Mesenchymal stem cell (in vitro differentiated cells and primary cell): ENCODE results near the gene STXBP2.
A peak's percentile ranks its signal among the peaks of the same experiment; 100 is the strongest.

Experiments used
- DNase-seq: peaks from one replicate; pipeline ENCODE4 v3.0.0-alpha.2; 2013
- H2AFZ ChIP-seq: one replicate; pipeline ENCODE4 v1.6.1; 2013; ENCODE audit warnings: low read depth, mild to moderate bottlenecking, control low read depth, inconsistent platforms, low read length, moderate library complexity
- H2AK5ac ChIP-seq: 2 replicates; pipeline ENCODE4 v1.6.1; 2013; ENCODE audit warnings: low read length, moderate library complexity, mild to moderate bottlenecking, inconsistent platforms; ENCODE audit not compliant: severe bottlenecking
- H2BK120ac ChIP-seq: one replicate; pipeline ENCODE4 v1.6.1; 2013; ENCODE audit warnings: low read depth, mild to moderate bottlenecking, inconsistent platforms, low read length, moderate library complexity
- H2BK12ac ChIP-seq, 2 experiments: one replicate each; pipeline ENCODE4 v1.6.1; 2013; ENCODE audit warnings: inconsistent platforms in 2 of 2, low read length in 2 of 2, mild to moderate bottlenecking in 2 of 2, moderate library complexity in 2 of 2, control low read depth in 1 of 2
- H2BK15ac ChIP-seq: one replicate; pipeline ENCODE4 v1.6.1; 2013; ENCODE audit warnings: mild to moderate bottlenecking, low read depth, inconsistent platforms; ENCODE audit not compliant: poor library complexity, severe bottlenecking
- H2BK5ac ChIP-seq: 2 replicates; pipeline ENCODE4 v1.6.1; 2013; ENCODE audit warnings: low read depth, mild to moderate bottlenecking, low read length, control low read depth, inconsistent platforms; ENCODE audit not compliant: poor library complexity, severe bottlenecking
- H3K14ac ChIP-seq, 2 experiments: one replicate each; pipeline ENCODE4 v1.6.1; 2013; ENCODE audit warnings: inconsistent platforms in 2 of 2, low read length in 2 of 2, control low read depth in 1 of 2, mild to moderate bottlenecking in 1 of 2, moderate library complexity in 1 of 2
- H3K18ac ChIP-seq, 2 experiments: one replicate each; pipeline ENCODE4 v1.6.1; 2013; ENCODE audit warnings: inconsistent platforms in 2 of 2, low read length in 2 of 2, control low read depth in 1 of 2, low read depth in 1 of 2, mild to moderate bottlenecking in 1 of 2
- H3K23ac ChIP-seq, 2 experiments: one replicate each; pipeline ENCODE4 v1.6.1; 2013; ENCODE audit warnings: inconsistent platforms in 2 of 2, low read length in 2 of 2, mild to moderate bottlenecking in 2 of 2, moderate library complexity in 2 of 2, control low read depth in 1 of 2
- H3K27ac ChIP-seq: 2 replicates; pipeline ENCODE4 v1.5.1; 2013; ENCODE audit warnings: mild to moderate bottlenecking, moderate library complexity, low read length, control low read depth, inconsistent platforms; ENCODE audit not compliant: poor library complexity, severe bottlenecking
- H3K27me3 ChIP-seq, 2 experiments: 2 replicates each; pipeline versions ENCODE4 v1.6.1 to v1.7.0; 2013; ENCODE audit warnings: low read length in 2 of 2, mild to moderate bottlenecking in 2 of 2, moderate library complexity in 2 of 2, control low read depth in 1 of 2, inconsistent platforms in 1 of 2; ENCODE audit not compliant: control insufficient read depth in 1 of 2, insufficient read depth in 1 of 2
- H3K36me3 ChIP-seq, 2 experiments: 2 replicates each; pipeline versions ENCODE4 v1.6.1 to v1.7.0; 2013; ENCODE audit warnings: low read length in 2 of 2, control low read depth in 1 of 2, inconsistent platforms in 1 of 2, low read depth in 1 of 2, mild to moderate bottlenecking in 1 of 2; ENCODE audit not compliant: insufficient read depth in 2 of 2, control insufficient read depth in 1 of 2
- H3K4ac ChIP-seq, 2 experiments: one replicate each; pipeline ENCODE4 v1.6.1; 2013; ENCODE audit warnings: inconsistent platforms in 2 of 2, low read length in 2 of 2, mild to moderate bottlenecking in 2 of 2, moderate library complexity in 2 of 2, control low read depth in 1 of 2, low read depth in 1 of 2
- H3K4me1 ChIP-seq: 2 replicates; pipeline ENCODE4 v1.6.1; 2013; ENCODE audit warnings: low read depth, low read length, control low read depth; ENCODE audit not compliant: control insufficient read depth, insufficient read depth
- H3K4me2 ChIP-seq: 2 replicates; pipeline ENCODE4 v1.6.1; 2013; ENCODE audit warnings: low read length, mild to moderate bottlenecking, inconsistent platforms; ENCODE audit not compliant: poor library complexity, severe bottlenecking
- H3K4me3 ChIP-seq, 2 experiments: 2 replicates each; pipeline versions ENCODE4 v1.5.1 to v1.7.0; 2013; ENCODE audit warnings: low read length in 2 of 2, mild to moderate bottlenecking in 2 of 2, control low read depth in 1 of 2, low read depth in 1 of 2; ENCODE audit not compliant: insufficient read depth in 1 of 2
- H3K79me1 ChIP-seq: replicated peaks from 2 replicates; pipeline ENCODE4 v1.6.1; 2013; ENCODE audit warnings: mild to moderate bottlenecking, control low read depth, low read length, inconsistent platforms; ENCODE audit not compliant: poor library complexity, severe bottlenecking
- H3K9ac ChIP-seq: 2 replicates; pipeline ENCODE4 v1.7.0; 2013; ENCODE audit warnings: mild to moderate bottlenecking, low read length, moderate library complexity
- H3K9me3 ChIP-seq: 2 replicates; pipeline ENCODE4 v1.7.0; 2013; ENCODE audit warnings: mild to moderate bottlenecking, low read length; ENCODE audit not compliant: control insufficient read depth
- H4K8ac ChIP-seq: one replicate; pipeline ENCODE4 v1.6.1; 2013; ENCODE audit warnings: inconsistent platforms, mild to moderate bottlenecking, low read length, moderate library complexity
- H4K91ac ChIP-seq: one replicate; pipeline ENCODE4 v1.6.1; 2013; ENCODE audit warnings: mild to moderate bottlenecking, low read length, inconsistent platforms
- WGBS: methylation state at CpG from one replicate; pipeline ENCODE4 v1.1.7; 2013; ENCODE audit warnings: mixed read lengths; 5-methylcytosine and 5-hydroxymethylcytosine counted together

STXBP2 gene

DNA sequence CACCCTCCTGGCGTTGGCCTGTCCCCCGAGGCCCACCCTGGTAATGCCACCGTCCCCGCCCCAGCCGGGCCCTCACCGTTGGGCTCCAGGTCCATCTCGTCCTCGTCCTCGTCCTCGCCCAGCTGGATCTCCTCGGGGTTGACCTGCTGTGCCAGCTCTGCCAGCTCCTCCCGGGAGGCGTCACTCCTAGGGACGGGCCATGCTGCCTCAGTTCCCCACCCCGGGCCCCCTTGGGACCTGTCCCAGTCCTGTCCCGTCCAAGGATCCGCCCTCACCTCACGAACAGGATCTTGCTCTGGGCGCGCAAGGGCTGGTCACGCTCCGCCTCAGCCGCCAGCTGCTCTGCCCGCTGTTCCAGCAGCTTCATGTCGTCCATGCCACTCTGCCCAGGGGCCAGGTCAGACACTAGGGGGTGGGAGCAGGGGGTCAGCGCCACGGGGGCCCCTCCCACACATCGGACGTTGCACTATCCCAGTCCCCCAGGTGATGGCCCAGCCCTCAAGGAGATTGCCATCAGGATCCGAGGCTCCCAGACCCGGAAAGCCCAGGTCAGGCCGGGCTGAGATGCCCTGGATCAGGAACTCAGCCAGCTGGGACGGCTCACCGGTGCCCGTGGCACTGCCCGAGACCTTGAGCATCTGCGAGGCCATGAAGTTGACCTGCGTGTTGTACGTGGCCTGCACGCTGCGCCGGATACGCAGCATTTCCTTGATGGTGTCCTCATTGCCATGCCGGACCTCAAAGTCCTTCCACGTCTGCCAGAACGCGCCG, 17.1 kb upstream of the STXBP2 start:
- no peak overlapping the region for H3K27ac ChIP-seq
- H2AK5ac ChIP-seq = no peak overlapping the region
- H3K4ac ChIP-seq = no peak overlapping the region
- H3K14ac ChIP-seq = no peak overlapping the region
- no peak overlapping the region for H4K8ac ChIP-seq
- H3K4me2 ChIP-seq = no peak overlapping the region
- DNase-seq = no peak
- no peak overlapping the region for H2BK12ac ChIP-seq
- H2BK120ac ChIP-seq = no peak overlapping the region
- H3K79me1 ChIP-seq = peaks cover 19% of the 10 kb centered on the region
- no peak overlapping the region for H3K23ac ChIP-seq
- no peak overlapping the region for H4K91ac ChIP-seq
- no peaks in the 10 kb centered on the region for H3K9me3 ChIP-seq
- no peaks in the 10 kb centered on the region for H3K4me1 ChIP-seq
- H2BK5ac ChIP-seq = no peak overlapping the region
- no peak overlapping the region for H3K18ac ChIP-seq
- no peak overlapping the region for H3K4me3 ChIP-seq
- H2BK15ac ChIP-seq = no peak overlapping the region
- 97% methylated on average over 48 of the region's 48 CpGs for WGBS
- peaks cover 39 to 85% of the 10 kb centered on the region in 2 experiments for H3K36me3 ChIP-seq
- H3K9ac ChIP-seq = no peak overlapping the region
- no peaks in the 10 kb centered on the region for H3K27me3 ChIP-seq
- H2AFZ ChIP-seq = no peak overlapping the region

DNA sequence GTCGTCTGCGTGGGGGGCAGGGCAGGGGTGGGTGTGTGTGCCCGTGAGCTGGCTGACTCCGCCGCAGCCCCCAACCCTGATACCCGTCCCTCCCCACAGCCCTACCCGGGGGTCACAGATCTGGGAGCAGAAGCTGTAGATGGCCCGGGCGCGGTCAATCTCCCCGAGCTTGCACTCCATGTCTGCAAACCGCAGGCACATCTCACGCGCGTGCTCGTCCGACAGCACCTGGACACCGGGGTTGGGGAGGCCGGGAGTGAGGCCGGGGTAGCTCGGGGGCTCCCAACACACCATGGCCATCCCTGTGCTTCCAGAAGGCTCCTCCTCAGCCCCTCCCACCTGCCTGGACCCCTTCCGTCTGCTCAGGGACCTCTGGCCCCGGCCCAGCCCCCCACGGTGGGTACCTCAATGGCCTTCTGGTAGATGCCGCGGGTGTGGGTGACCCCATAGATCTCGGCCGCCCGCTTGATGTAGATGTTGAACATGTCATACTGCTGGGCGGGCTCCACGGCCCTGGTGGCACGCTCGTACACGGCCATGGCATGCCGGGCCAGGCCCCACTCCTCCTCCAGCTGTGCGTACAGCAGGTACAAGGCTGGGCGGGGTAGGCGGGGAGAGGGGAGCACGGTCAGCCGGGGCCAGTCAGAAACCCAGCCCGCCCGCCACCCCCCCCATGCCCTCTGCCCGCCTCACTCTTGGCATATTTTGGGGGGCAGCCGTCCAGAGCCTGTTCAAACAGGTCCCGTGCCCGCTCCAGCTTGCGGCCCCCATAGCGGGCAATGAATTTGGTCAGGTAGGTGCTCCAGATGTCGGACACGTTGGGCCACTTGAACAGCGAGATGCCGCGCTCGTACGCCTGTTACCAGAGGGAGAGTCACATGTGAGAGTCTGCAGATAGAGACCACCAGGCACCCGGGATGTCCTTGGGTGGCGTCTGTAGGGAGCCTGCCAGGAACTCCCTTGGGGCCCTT, 16.2 kb upstream of the STXBP2 start:
- no peaks in the 10 kb centered on the region for H3K4me1 ChIP-seq
- H2AFZ ChIP-seq = no peak overlapping the region
- H3K4me3 ChIP-seq = no peak overlapping the region
- no peak overlapping the region for H3K14ac ChIP-seq
- no peak overlapping the region for H2AK5ac ChIP-seq
- peaks cover 39 to 93% of the 10 kb centered on the region in 2 experiments for H3K36me3 ChIP-seq
- H3K9me3 ChIP-seq = no peaks in the 10 kb centered on the region
- no peak for DNase-seq
- H2BK5ac ChIP-seq = no peak overlapping the region
- no peak overlapping the region for H4K8ac ChIP-seq
- no peak overlapping the region for H4K91ac ChIP-seq
- no peak overlapping the region for H3K18ac ChIP-seq
- no peaks in the 10 kb centered on the region for H3K27me3 ChIP-seq
- H3K79me1 ChIP-seq = peaks cover 25% of the 10 kb centered on the region
- no peak overlapping the region for H3K4ac ChIP-seq
- H2BK12ac ChIP-seq = no peak overlapping the region
- H2BK120ac ChIP-seq = no peak overlapping the region
- no peak overlapping the region for H3K27ac ChIP-seq
- H3K4me2 ChIP-seq = no peak overlapping the region
- no peak overlapping the region for H3K9ac ChIP-seq
- WGBS = 98% methylated on average over 57 of the region's 57 CpGs
- no peak overlapping the region for H2BK15ac ChIP-seq
- no peak overlapping the region for H3K23ac ChIP-seq

GRCh38 chr19:7622933-7623685, 13.8 kb upstream of the STXBP2 start:
- Histone ChIP-seq H3K27ac (no peak overlapping the region), H3K4me3 (no peak overlapping the region), H3K9me3 (no peaks in the 10 kb centered on the region), H2AK5ac (no peak overlapping the region), H3K4me2 (no peak overlapping the region), H2BK15ac (no peak overlapping the region), H3K23ac (no peak overlapping the region), H3K14ac (no peak overlapping the region), H3K27me3 (no peaks in the 10 kb centered on the region), H2BK5ac (no peak overlapping the region), H3K18ac (no peak overlapping the region), H2BK12ac (no peak overlapping the region), H2AFZ (no peak overlapping the region), H4K91ac (peak overlapping the region; percentile 28), H3K4me1 (peaks cover 11% of the 10 kb centered on the region), H4K8ac (no peak overlapping the region), H3K9ac (no peak overlapping the region), H2BK120ac (no peak overlapping the region), H3K36me3 (peaks cover 47 to 96% of the 10 kb centered on the region in 2 experiments), H3K4ac (no peak overlapping the region), H3K79me1 (peaks cover 41% of the 10 kb centered on the region)
- no peak for DNase-seq
- WGBS = 92% methylated on average over 16 of the region's 16 CpGs
